AG09319 (cell line): ENCODE results near the gene TGFBR3L.

ENCODE experiments used
- DNase-seq: peaks from one replicate; pipeline ENCODE4 v3.0.0-alpha.2; 2010; ENCODE audit warnings: low read depth; ENCODE audit errors: extremely low read depth
- TF ChIP-seq, protein P1 (sequence below): IDR thresholded peaks from 2 replicates; pipeline ENCODE4 v1.5.1; 2011; ENCODE audit warnings: low read depth, mild to moderate bottlenecking, inconsistent platforms, low read length, moderate library complexity

TGFBR3L gene

DNA sequence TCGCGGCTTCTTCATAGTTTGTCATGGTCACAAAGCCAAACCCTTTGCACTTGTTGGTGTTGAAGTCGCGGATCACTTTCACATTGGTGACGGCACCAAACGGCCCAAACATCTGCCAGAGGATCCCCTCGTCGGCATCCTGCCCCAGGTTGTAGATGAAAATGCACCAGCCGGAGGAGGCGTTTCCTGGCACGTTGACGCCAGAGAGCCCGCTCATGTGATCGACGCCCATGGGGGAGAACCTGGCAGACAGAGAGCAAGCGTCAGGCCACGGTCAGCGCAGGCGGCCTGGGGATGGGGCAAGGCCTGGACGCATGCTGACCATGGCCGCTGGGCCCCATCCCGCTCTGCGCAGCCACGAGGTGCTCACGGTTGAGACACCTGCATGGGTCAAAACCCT lies 48.9 kb downstream of the TGFBR3L start:
- no peak for DNase-seq
- TF ChIP-seq, protein P1, sequence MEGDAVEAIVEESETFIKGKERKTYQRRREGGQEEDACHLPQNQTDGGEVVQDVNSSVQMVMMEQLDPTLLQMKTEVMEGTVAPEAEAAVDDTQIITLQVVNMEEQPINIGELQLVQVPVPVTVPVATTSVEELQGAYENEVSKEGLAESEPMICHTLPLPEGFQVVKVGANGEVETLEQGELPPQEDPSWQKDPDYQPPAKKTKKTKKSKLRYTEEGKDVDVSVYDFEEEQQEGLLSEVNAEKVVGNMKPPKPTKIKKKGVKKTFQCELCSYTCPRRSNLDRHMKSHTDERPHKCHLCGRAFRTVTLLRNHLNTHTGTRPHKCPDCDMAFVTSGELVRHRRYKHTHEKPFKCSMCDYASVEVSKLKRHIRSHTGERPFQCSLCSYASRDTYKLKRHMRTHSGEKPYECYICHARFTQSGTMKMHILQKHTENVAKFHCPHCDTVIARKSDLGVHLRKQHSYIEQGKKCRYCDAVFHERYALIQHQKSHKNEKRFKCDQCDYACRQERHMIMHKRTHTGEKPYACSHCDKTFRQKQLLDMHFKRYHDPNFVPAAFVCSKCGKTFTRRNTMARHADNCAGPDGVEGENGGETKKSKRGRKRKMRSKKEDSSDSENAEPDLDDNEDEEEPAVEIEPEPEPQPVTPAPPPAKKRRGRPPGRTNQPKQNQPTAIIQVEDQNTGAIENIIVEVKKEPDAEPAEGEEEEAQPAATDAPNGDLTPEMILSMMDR: no peak

DNA sequence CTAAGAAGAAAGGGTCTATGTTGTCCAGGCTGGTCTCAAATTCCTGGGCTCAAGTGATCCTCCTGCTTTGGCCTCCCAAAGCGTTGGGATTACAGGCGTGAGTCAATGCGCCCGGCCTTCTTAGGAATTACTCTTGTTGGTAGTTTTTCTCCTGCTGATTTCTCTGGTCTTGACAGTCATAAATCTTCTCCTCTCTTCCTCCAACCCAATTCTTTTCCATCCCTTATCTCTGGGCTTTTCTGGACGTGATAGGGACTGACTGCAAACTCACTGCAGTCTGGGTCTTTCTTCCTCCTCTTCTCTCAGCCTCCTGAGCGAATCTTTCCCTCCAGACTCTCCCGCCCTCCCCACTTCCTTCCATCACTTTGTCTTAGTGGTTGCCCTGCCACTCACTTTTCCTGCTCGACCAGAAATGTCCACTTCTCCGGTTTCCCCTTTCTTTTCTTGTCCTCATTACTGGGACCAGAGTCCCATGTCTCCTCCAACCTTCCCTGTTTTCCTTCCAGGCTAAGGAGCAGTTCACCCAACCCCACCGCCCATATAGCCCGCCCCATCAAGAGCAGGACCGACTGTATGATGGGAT lies 50.7 kb downstream of the TGFBR3L start:
- TF ChIP-seq, protein P1: no peak
- no peak for DNase-seq

- TF ChIP-seq, protein P1: no peak
- no peak for DNase-seq
Measured at GRCh38 chr19:7965921-7966665, 51.5 kb downstream of the TGFBR3L start.

- no peak for DNase-seq
- TF ChIP-seq, protein P1: no peak
Measured at GRCh38 chr19:7968008-7968795, 53.6 kb downstream of the TGFBR3L start.
